HG02981 (cell line): ENCODE data around the gene PTGIR.

Experiments
- ATAC-seq: cut with Tn5 transposase; IDR thresholded peaks from one replicate; pipeline ENCODE4 v1.9.1; 2021; ENCODE audit warnings: mild to moderate bottlenecking, moderate library complexity; ENCODE audit not compliant: unreplicated experiment

Gene PTGIR

GRCh38 chr19:46616631-46617322, 8.1 kb downstream of the PTGIR start:
- ATAC-seq, result no peak

- no peak for ATAC-seq
Measured at GRCh38 chr19:46615966-46616365, 8.9 kb downstream of the PTGIR start.

GRCh38 chr19:46614114-46614722, 10.7 kb downstream of the PTGIR start:
- ATAC-seq, result no peak

- no peak for ATAC-seq
Measured at GRCh38 chr19:46613525-46613924, 11.4 kb downstream of the PTGIR start.

- no peak for ATAC-seq
Measured at GRCh38 chr19:46611776-46612175, 13.1 kb downstream of the PTGIR start.

GRCh38 chr19:46610851-46611770, 13.8 kb downstream of the PTGIR start:
- no peak for ATAC-seq

GRCh38 chr19:46610413-46610775, 14.5 kb downstream of the PTGIR start:
- ATAC-seq, result no peak

GRCh38 chr19:46609511-46610412, 15.1 kb downstream of the PTGIR start:
- no peak for ATAC-seq

GRCh38 chr19:46608581-46609345, 16.1 kb downstream of the PTGIR start:
- ATAC-seq, result no peak

GRCh38 chr19:46608178-46608577, 16.7 kb downstream of the PTGIR start:
- ATAC-seq, result no peak

GRCh38 chr19:46607448-46607841, 17.4 kb downstream of the PTGIR start:
- ATAC-seq, result no peak

- no peak for ATAC-seq
Measured at GRCh38 chr19:46606681-46607447, 18.0 kb downstream of the PTGIR start.

- ATAC-seq, result no peak
Measured at GRCh38 chr19:46606019-46606418, 18.9 kb downstream of the PTGIR start.

GRCh38 chr19:46605356-46605821, 19.5 kb downstream of the PTGIR start:
- no peak for ATAC-seq

GRCh38 chr19:46604781-46605355, 20.0 kb downstream of the PTGIR start:
- no peak for ATAC-seq

GRCh38 chr19:46603752-46604231, 21.1 kb downstream of the PTGIR start:
- ATAC-seq, result no peak

GRCh38 chr19:46603195-46603637, 21.7 kb downstream of the PTGIR start:
- ATAC-seq, result no peak

GRCh38 chr19:46602392-46603194, 22.3 kb downstream of the PTGIR start:
- no peak for ATAC-seq
